ENCODE measurements around the gene SCNN1B. TPM values are rescaled to one million over a fixed set of nuclear protein-coding genes. Genes with fewer than 3 reads are reported as not detected.

The SCNN1B gene
- total and polyA plus RNA-seq, 2 donors (not counting 1 experiment from before 2014, with no cell fraction given) = not detected

DNA sequence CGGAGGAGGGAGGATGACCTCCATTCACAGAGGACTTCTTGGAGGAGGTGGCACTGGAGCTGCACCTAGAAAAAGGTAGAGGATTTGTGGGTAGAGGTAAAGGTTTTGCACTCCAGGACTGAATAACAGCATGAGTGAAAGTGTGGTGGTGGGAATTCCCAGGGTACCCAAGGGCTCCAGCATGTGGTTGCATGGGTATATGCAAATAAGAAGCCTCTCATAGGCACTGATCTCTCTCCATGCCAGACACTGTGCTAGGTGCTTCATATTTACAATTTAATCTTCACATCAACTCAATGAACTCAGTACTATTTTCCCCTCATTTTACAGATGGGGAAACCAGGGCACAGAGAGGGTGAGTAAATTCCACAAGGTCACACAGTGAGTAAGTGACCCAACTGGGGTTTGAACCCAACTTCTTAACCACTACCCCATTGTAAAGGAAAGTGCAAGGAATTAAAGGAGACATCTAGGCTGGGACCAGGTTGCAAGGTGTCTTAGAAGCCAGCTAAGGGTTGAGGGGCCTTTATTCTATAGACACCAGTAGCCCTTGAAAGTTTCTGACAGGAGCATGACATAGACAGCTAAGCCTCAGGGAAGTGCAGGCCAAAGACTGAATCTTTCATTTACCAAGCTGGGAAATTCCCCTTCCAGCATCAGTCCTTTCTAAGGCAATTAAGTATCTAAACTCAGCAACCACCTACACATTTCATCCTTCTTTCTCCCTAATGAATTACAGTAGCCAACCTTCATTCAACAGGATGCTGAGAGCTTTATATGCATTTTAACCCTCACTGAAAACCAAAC, 21.3 kb downstream of the SCNN1B start:
- Histone ChIP-seq H3K9ac (ENCODE audit: insufficient read depth, low read length) (no peak overlapping the region), H3K79me2 (ENCODE audit: control insufficient read depth, insufficient read depth, low read length) (no peaks in the 10 kb centered on the region), H3K4me1 (ENCODE audit: control insufficient read depth, extremely low read depth, insufficient read depth, low read length) (no peaks in the 10 kb centered on the region), H4K20me1 (ENCODE audit: control insufficient read depth, extremely low read depth, insufficient read depth, low read length) (no peaks in the 10 kb centered on the region), H3K27me3 (ENCODE audit: control insufficient read depth, insufficient read depth, low read length) (no peaks in the 10 kb centered on the region), H3K4me3 (replicated peaks in 1 of 4; ENCODE audit: control extremely low read depth in 1 of 4, insufficient read depth in 1 of 4, low read depth in 3 of 4, low read length in 4 of 4) (no peak overlapping the region), H3K27ac (ENCODE audit: insufficient read depth, low read length) (no peak overlapping the region), H3K9me3 (ENCODE audit: control insufficient read depth, insufficient read depth, low read depth, low read length) (no peaks in the 10 kb centered on the region), H2AFZ (ENCODE audit: low read length) (no peak overlapping the region), H3K4me2 (ENCODE audit: extremely low read depth, insufficient read depth, low read length) (no peak overlapping the region), H3K36me3 (ENCODE audit: control insufficient read depth, insufficient read depth, low read length) (no peaks in the 10 kb centered on the region)
- TF ChIP-seq, protein P1, sequence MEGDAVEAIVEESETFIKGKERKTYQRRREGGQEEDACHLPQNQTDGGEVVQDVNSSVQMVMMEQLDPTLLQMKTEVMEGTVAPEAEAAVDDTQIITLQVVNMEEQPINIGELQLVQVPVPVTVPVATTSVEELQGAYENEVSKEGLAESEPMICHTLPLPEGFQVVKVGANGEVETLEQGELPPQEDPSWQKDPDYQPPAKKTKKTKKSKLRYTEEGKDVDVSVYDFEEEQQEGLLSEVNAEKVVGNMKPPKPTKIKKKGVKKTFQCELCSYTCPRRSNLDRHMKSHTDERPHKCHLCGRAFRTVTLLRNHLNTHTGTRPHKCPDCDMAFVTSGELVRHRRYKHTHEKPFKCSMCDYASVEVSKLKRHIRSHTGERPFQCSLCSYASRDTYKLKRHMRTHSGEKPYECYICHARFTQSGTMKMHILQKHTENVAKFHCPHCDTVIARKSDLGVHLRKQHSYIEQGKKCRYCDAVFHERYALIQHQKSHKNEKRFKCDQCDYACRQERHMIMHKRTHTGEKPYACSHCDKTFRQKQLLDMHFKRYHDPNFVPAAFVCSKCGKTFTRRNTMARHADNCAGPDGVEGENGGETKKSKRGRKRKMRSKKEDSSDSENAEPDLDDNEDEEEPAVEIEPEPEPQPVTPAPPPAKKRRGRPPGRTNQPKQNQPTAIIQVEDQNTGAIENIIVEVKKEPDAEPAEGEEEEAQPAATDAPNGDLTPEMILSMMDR (conservative IDR thresholded peaks at IDR 0.05 in 1 of 2, IDR thresholded peaks at IDR 0.05 in 1 of 2; ENCODE audit: low read depth in 1 of 2, low read length in 2 of 2) = no peak
- TF ChIP-seq EZH2 (IDR thresholded peaks at IDR 0.05; ENCODE audit: low read length, missing control alignments) = no peak
- no peak for DNase-seq (ENCODE audit: low read depth in 2 of 2)

DNA sequence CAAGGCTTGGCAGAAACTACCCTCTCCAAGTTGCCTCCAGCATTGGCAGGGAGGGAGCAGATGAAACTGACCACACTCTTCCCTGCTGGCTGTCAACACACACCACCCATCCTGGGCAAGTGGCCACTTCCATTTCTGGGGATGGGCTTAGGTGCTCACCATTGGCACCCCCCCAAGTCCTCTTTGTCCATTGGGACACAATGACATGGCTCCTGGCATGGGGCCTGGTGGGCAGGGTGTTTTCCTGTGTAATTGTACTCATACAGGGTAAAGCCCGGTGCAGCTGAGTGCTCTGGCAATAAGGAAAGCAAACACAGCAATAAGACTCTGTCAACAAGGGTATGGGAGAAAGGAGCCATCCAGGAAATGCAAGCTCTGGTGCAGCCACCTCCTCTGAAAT, 22.6 kb downstream of the SCNN1B start:
- no peaks in the 10 kb centered on the region for H3K79me2 ChIP-seq (ENCODE audit: control insufficient read depth, insufficient read depth, low read length)
- H3K4me3 ChIP-seq (replicated peaks in 1 of 4; ENCODE audit: control extremely low read depth in 1 of 4, insufficient read depth in 1 of 4, low read depth in 3 of 4, low read length in 4 of 4) = no peak overlapping the region
- no peak for DNase-seq (ENCODE audit: low read depth in 2 of 2)
- H4K20me1 ChIP-seq (ENCODE audit: control insufficient read depth, extremely low read depth, insufficient read depth, low read length) = no peaks in the 10 kb centered on the region
- H2AFZ ChIP-seq (ENCODE audit: low read length) = no peak overlapping the region
- no peak overlapping the region for H3K9ac ChIP-seq (ENCODE audit: insufficient read depth, low read length)
- no peak overlapping the region for H3K4me2 ChIP-seq (ENCODE audit: extremely low read depth, insufficient read depth, low read length)
- TF ChIP-seq, protein P1 (conservative IDR thresholded peaks at IDR 0.05 in 1 of 2, IDR thresholded peaks at IDR 0.05 in 1 of 2; ENCODE audit: low read depth in 1 of 2, low read length in 2 of 2) = no peak
- no peak for TF ChIP-seq EZH2 (IDR thresholded peaks at IDR 0.05; ENCODE audit: low read length, missing control alignments)
- no peak overlapping the region for H3K27ac ChIP-seq (ENCODE audit: insufficient read depth, low read length)
- no peaks in the 10 kb centered on the region for H3K4me1 ChIP-seq (ENCODE audit: control insufficient read depth, extremely low read depth, insufficient read depth, low read length)
- no peaks in the 10 kb centered on the region for H3K36me3 ChIP-seq (ENCODE audit: control insufficient read depth, insufficient read depth, low read length)
- H3K9me3 ChIP-seq (ENCODE audit: control insufficient read depth, insufficient read depth, low read depth, low read length) = no peaks in the 10 kb centered on the region
- H3K27me3 ChIP-seq (ENCODE audit: control insufficient read depth, insufficient read depth, low read length) = no peaks in the 10 kb centered on the region

DNA sequence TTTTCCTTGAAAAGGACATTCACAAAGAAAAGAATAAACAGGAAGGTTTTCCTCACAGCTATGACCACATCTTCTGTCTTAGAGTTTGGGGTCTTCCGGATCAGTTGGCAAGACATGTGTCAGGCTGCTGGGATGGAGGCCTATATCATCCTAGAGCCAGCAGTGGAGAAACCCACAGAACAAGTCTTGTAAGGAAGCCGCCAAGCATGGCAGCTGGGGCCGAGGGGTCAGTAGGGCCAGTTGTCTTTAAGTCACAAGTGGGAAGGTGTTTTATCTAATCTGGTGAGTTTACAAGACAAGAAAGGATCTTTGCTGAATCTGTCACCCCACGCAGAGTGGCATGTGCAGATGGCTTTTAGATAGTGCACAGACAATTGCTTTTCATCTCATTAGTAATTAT, 25.7 kb downstream of the SCNN1B start:
- Histone ChIP-seq H3K79me2 (ENCODE audit: control insufficient read depth, insufficient read depth, low read length) (no peaks in the 10 kb centered on the region), H3K9me3 (ENCODE audit: control insufficient read depth, insufficient read depth, low read depth, low read length) (no peaks in the 10 kb centered on the region), H3K27ac (ENCODE audit: insufficient read depth, low read length) (no peak overlapping the region), H3K27me3 (ENCODE audit: control insufficient read depth, insufficient read depth, low read length) (no peaks in the 10 kb centered on the region), H3K4me2 (ENCODE audit: extremely low read depth, insufficient read depth, low read length) (no peak overlapping the region), H3K4me3 (replicated peaks in 1 of 4; ENCODE audit: control extremely low read depth in 1 of 4, insufficient read depth in 1 of 4, low read depth in 3 of 4, low read length in 4 of 4) (no peak overlapping the region), H3K9ac (ENCODE audit: insufficient read depth, low read length) (no peak overlapping the region), H2AFZ (ENCODE audit: low read length) (no peak overlapping the region), H3K36me3 (ENCODE audit: control insufficient read depth, insufficient read depth, low read length) (no peaks in the 10 kb centered on the region), H3K4me1 (ENCODE audit: control insufficient read depth, extremely low read depth, insufficient read depth, low read length) (no peaks in the 10 kb centered on the region), H4K20me1 (ENCODE audit: control insufficient read depth, extremely low read depth, insufficient read depth, low read length) (no peaks in the 10 kb centered on the region)
- no peak for DNase-seq (ENCODE audit: low read depth in 2 of 2)
- no peak for TF ChIP-seq EZH2 (IDR thresholded peaks at IDR 0.05; ENCODE audit: low read length, missing control alignments)
- TF ChIP-seq, protein P1 (conservative IDR thresholded peaks at IDR 0.05 in 1 of 2, IDR thresholded peaks at IDR 0.05 in 1 of 2; ENCODE audit: low read depth in 1 of 2, low read length in 2 of 2) = no peak
